H1 (cell line): Measurements from ENCODE around the gene MBNL3. TPM values are rescaled to one million over a fixed set of nuclear protein-coding genes. Genes with fewer than 3 reads are reported as not detected.

Experiments used
- CTCF ChIA-PET: fragments of 300-600 bp; sonication (Branson Sonifier 250); formaldehyde crosslinking; loops from one replicate; lab custom pipeline; 2021; ENCODE audit not compliant: partially characterized antibody; lab: Charles Lee
- POLR2A ChIA-PET: fragments of 300-600 bp; sonication (Branson Sonifier 250); formaldehyde crosslinking; loops from one replicate; lab custom pipeline; 2021; ENCODE audit warnings: inconsistent platforms; ENCODE audit not compliant: partially characterized antibody; lab: Charles Lee
- DNase-seq, 2 experiments: peaks; one replicate each; pipeline versions ENCODE4 v3.0.0 to v3.0.0-alpha.2; 2010 to 2022; ENCODE audit warnings: low spot score in 2 of 2, low read depth in 1 of 2, mixed read lengths in 1 of 2
- FAIRE-seq: peaks from 2 replicates; lab custom pipeline; 2011; peaks lifted over from hg19 to GRCh38; lab: Jason Lieb, UNC
- H2AFZ ChIP-seq: 2 replicates; pipeline ENCODE4 v1.8.1; 2012; ENCODE audit warnings: low read length, inconsistent platforms
- H2AK5ac ChIP-seq: 2 replicates; pipeline ENCODE4 v1.6.1; 2013; ENCODE audit warnings: low read depth, low read length
- H2BK120ac ChIP-seq: replicated peaks from 2 replicates; pipeline ENCODE3; 2013; ENCODE audit warnings: low read depth, low read length, inconsistent platforms
- H2BK12ac ChIP-seq: 2 replicates; pipeline ENCODE4 v1.6.1; 2013; ENCODE audit warnings: low read depth, low read length
- H2BK15ac ChIP-seq: 2 replicates; pipeline ENCODE4 v1.6.1; 2013; ENCODE audit warnings: low read length
- H2BK20ac ChIP-seq: 2 replicates; pipeline ENCODE4 v1.6.1; 2013; ENCODE audit warnings: low read length
- H2BK5ac ChIP-seq: 2 replicates; pipeline ENCODE4 v1.6.1; 2013; ENCODE audit warnings: low read depth, low read length
- H3K14ac ChIP-seq: 2 replicates; pipeline ENCODE4 v1.6.1; 2013; ENCODE audit warnings: inconsistent platforms; ENCODE audit not compliant: insufficient read length
- H3K18ac ChIP-seq: 2 replicates; pipeline ENCODE4 v1.6.1; 2013; ENCODE audit warnings: low read length; ENCODE audit errors: extremely low read depth
- H3K23ac ChIP-seq: 2 replicates; pipeline ENCODE4 v1.6.1; 2013; ENCODE audit warnings: inconsistent platforms; ENCODE audit not compliant: insufficient read length
- H3K23me2 ChIP-seq: 2 replicates; pipeline ENCODE4 v1.6.1; 2013; ENCODE audit warnings: low read depth, low read length
- H3K27ac ChIP-seq: 2 replicates; pipeline ENCODE4 v1.6.1; 2011; ENCODE audit warnings: low read depth, low read length, inconsistent platforms
- H3K27me3 ChIP-seq, 4 experiments: replicated peaks in 1 of 4; 1 replicate in 1 of 4; 2 replicates in 3 of 4; pipeline versions ENCODE4 v1.6.1 to v1.8.1; 2011 to 2013; ENCODE audit warnings: low read length in 3 of 4, mild to moderate bottlenecking in 3 of 4, inconsistent platforms in 2 of 4, mixed read lengths in 2 of 4, moderate library complexity in 1 of 4; ENCODE audit not compliant: control insufficient read depth in 3 of 4, insufficient read depth in 3 of 4; ENCODE audit errors: extremely low read depth in 1 of 4
- H3K36me3 ChIP-seq, 4 experiments: 2 replicates each; pipeline versions ENCODE4 v1.6.1 to v1.8.1; 2011 to 2013; ENCODE audit warnings: mild to moderate bottlenecking in 4 of 4, low read length in 3 of 4, moderate library complexity in 2 of 4, control low read depth in 1 of 4, inconsistent platforms in 1 of 4; ENCODE audit not compliant: insufficient read depth in 4 of 4, control insufficient read depth in 2 of 4
- H3K4ac ChIP-seq: replicated peaks from 2 replicates; pipeline ENCODE3; 2013; ENCODE audit warnings: low read length, low read depth, mixed read lengths, inconsistent platforms; ENCODE audit not compliant: insufficient read length
- H3K4me1 ChIP-seq, 4 experiments: replicated peaks in 1 of 4; 1 replicate in 1 of 4; 2 replicates in 3 of 4; pipeline versions ENCODE4 v1.6.1 to v1.8.1; 2011 to 2013; ENCODE audit warnings: low read length in 3 of 4, inconsistent platforms in 2 of 4, mixed read lengths in 1 of 4; ENCODE audit not compliant: insufficient read depth in 4 of 4, control insufficient read depth in 3 of 4
- H3K4me2 ChIP-seq, 2 experiments: 2 replicates each; pipeline versions ENCODE4 v1.6.1 to v1.8.1; 2011 to 2013; ENCODE audit warnings: low read depth in 2 of 2, low read length in 2 of 2, control low read depth in 1 of 2, inconsistent platforms in 1 of 2, mild to moderate bottlenecking in 1 of 2; ENCODE audit not compliant: insufficient read depth in 1 of 2
- H3K4me3 ChIP-seq, 4 experiments: fragments of 200-600, 300-600 bp in 1 of 4; sonication (generic), shearing (Covaris generic), sonication (Bioruptor Twin) in 1 of 4; 2 replicates each; pipeline versions ENCODE4 v1.5.1 to v1.8.1; 2011 to 2016; ENCODE audit warnings: low read length in 4 of 4, low read depth in 3 of 4, control low read depth in 2 of 4, inconsistent platforms in 2 of 4, mild to moderate bottlenecking in 2 of 4, mixed read lengths in 1 of 4, moderate library complexity in 1 of 4; ENCODE audit not compliant: insufficient read depth in 2 of 4; ENCODE audit errors: extremely low read depth in 1 of 4
- H3K56ac ChIP-seq: replicated peaks from 2 replicates; pipeline ENCODE3; 2013; ENCODE audit warnings: low read depth, mild to moderate bottlenecking, mixed read lengths, low read length, inconsistent platforms; ENCODE audit not compliant: insufficient read length
- H3K79me1 ChIP-seq: 2 replicates; pipeline ENCODE4 v1.6.1; 2013; ENCODE audit warnings: low read depth, low read length, control low read depth
- H3K79me2 ChIP-seq, 2 experiments: 2 replicates each; pipeline versions ENCODE4 v1.6.1 to v1.8.1; 2012 to 2013; ENCODE audit warnings: low read length in 2 of 2, mild to moderate bottlenecking in 2 of 2, inconsistent platforms in 1 of 2; ENCODE audit not compliant: insufficient read depth in 2 of 2, control insufficient read depth in 1 of 2
- H3K9ac ChIP-seq, 4 experiments: replicated peaks in 1 of 4; 1 replicate in 1 of 4; 2 replicates in 3 of 4; pipeline versions ENCODE4 v1.6.1 to v1.8.1; 2011 to 2013; ENCODE audit warnings: low read depth in 3 of 4, low read length in 3 of 4, control low read depth in 2 of 4, mild to moderate bottlenecking in 2 of 4, moderate library complexity in 2 of 4, inconsistent platforms in 1 of 4; ENCODE audit errors: extremely low read depth in 1 of 4
- H3K9me3 ChIP-seq, 2 experiments: 2 replicates each; pipeline versions ENCODE4 v1.6.1 to v1.8.1; 2012 to 2013; ENCODE audit warnings: mild to moderate bottlenecking in 2 of 2, moderate library complexity in 2 of 2, control low read depth in 1 of 2, inconsistent platforms in 1 of 2, low read depth in 1 of 2, low read length in 1 of 2, mixed read lengths in 1 of 2; ENCODE audit not compliant: insufficient read depth in 2 of 2
- H4K20me1 ChIP-seq, 2 experiments: replicated peaks in 1 of 2; 2 replicates each; pipeline versions ENCODE3 to v1.8.1; 2011 to 2013; ENCODE audit warnings: inconsistent platforms in 2 of 2, low read length in 2 of 2, mild to moderate bottlenecking in 1 of 2; ENCODE audit not compliant: insufficient read depth in 2 of 2, control insufficient read depth in 1 of 2
- H4K5ac ChIP-seq: 2 replicates; pipeline ENCODE4 v1.6.1; 2013; ENCODE audit warnings: low read length, low read depth, mixed read lengths, inconsistent platforms; ENCODE audit not compliant: insufficient read length
- H4K8ac ChIP-seq: 2 replicates; pipeline ENCODE4 v1.8.0; 2013; ENCODE audit warnings: mild to moderate bottlenecking, moderate library complexity, low read length, inconsistent platforms; ENCODE audit not compliant: insufficient read depth; ENCODE audit errors: extremely low read depth
- H4K91ac ChIP-seq: replicated peaks from 2 replicates; pipeline ENCODE3; 2013; ENCODE audit warnings: low read length, mixed read lengths, inconsistent platforms; ENCODE audit not compliant: insufficient read length
- BCL11A ChIP-seq, 2 experiments: IDR thresholded peaks; one replicate each; pipeline ENCODE4 v1.6.1; 2011; ENCODE audit warnings: low read depth in 2 of 2, low read length in 2 of 2, mild to moderate bottlenecking in 2 of 2
- CHD1 ChIP-seq: IDR thresholded peaks from 2 replicates; pipeline ENCODE4 v1.6.1; 2012; ENCODE audit warnings: low read depth, low read length, improper control_type of control experiment
- CTBP2 ChIP-seq: IDR thresholded peaks from 2 replicates; pipeline ENCODE4 v1.7.0; 2011; ENCODE audit warnings: borderline replicate concordance, mild to moderate bottlenecking, moderate library complexity, mixed read lengths, low read length; ENCODE audit not compliant: insufficient read depth, insufficient read length
- CTCF ChIP-seq, 3 experiments: IDR thresholded peaks; 1 replicate in 2 of 3; 2 replicates in 1 of 3; pipeline versions ENCODE4 v1.5.1 to v1.6.1; 2011; ENCODE audit warnings: low read length in 3 of 3, mild to moderate bottlenecking in 3 of 3, inconsistent platforms in 2 of 3, low read depth in 1 of 3, moderate library complexity in 1 of 3; ENCODE audit not compliant: insufficient read depth in 1 of 3; ENCODE audit errors: control extremely low read depth in 1 of 3
- GABPA ChIP-seq: IDR thresholded peaks from 2 replicates; pipeline ENCODE4 v1.6.1; 2011; ENCODE audit warnings: mild to moderate bottlenecking, low read length, moderate library complexity, borderline replicate concordance; ENCODE audit not compliant: insufficient read depth
- JUND ChIP-seq: IDR thresholded peaks from 2 replicates; pipeline ENCODE4 v1.6.1; 2011; ENCODE audit warnings: mild to moderate bottlenecking, improper control_type of control experiment, low read length
- KDM4A ChIP-seq: IDR thresholded peaks from one replicate; pipeline ENCODE4 v1.7.1; 2012; ENCODE audit warnings: low read depth, mild to moderate bottlenecking, moderate library complexity, low read length, inconsistent platforms; ENCODE audit not compliant: severe bottlenecking
- MAFK ChIP-seq: IDR thresholded peaks from 2 replicates; pipeline ENCODE4 v1.6.1; 2012; ENCODE audit warnings: low read depth, mild to moderate bottlenecking, improper control_type of control experiment, low read length
- POLR2A ChIP-seq, 2 experiments: IDR thresholded peaks; 1 replicate in 1 of 2; 2 replicates in 1 of 2; pipeline ENCODE4 v1.6.1; 2011; ENCODE audit warnings: low read depth in 2 of 2, low read length in 2 of 2, mild to moderate bottlenecking in 2 of 2; ENCODE audit errors: control extremely low read depth in 1 of 2
- POU5F1 ChIP-seq: IDR thresholded peaks from 2 replicates; pipeline ENCODE4 v1.6.1; 2011; ENCODE audit warnings: low read depth, mild to moderate bottlenecking, low read length, moderate library complexity
- RFX5 ChIP-seq: IDR thresholded peaks from 2 replicates; pipeline ENCODE4 v1.6.1; 2011; ENCODE audit warnings: low read depth, low read length, improper control_type of control experiment, borderline replicate concordance
- SP1 ChIP-seq: IDR thresholded peaks from 2 replicates; pipeline ENCODE4 v1.6.1; 2011; ENCODE audit warnings: low read depth, low read length
- TAF7 ChIP-seq: optimal IDR thresholded peaks from 2 replicates; pipeline ENCODE3; 2011; ENCODE audit warnings: low read depth, mild to moderate bottlenecking, inconsistent platforms, low read length, moderate library complexity, borderline replicate concordance
- WGBS, 2 experiments: shearing (Covaris generic) in 1 of 2; methylation state at CpG; one replicate each; pipeline versions ENCODE4 v1.1.6 to v1.1.7; 2013 to 2015; ENCODE audit warnings: low lambda C conversion rate in 2 of 2, mixed read lengths in 2 of 2, inconsistent platforms in 1 of 2, low coverage in 1 of 2, missing lambda C conversion rate in 1 of 2; ENCODE audit not compliant: insufficient replicate concordance in 2 of 2, insufficient coverage in 1 of 2, insufficient read length in 1 of 2; ENCODE audit errors: extremely low coverage in 1 of 2, missing lambda C conversion rate in 1 of 2; 5-methylcytosine and 5-hydroxymethylcytosine counted together
- polyA plus RNA-seq, 7 experiments: library from polyadenylated mRNA; depleted of rRNA in 3 of 7; stranded (reverse) in 5 of 7; unstranded in 2 of 7; fragments of >200 nt in 5 of 7; fragments of 200-250 nt in 2 of 7; gene quantifications; 1 replicate in 5 of 7; 2 replicates in 1 of 7; 4 replicates in 1 of 7; pipeline versions ENCODE4 v1.2.1 to v1.2.3, GENCODE V29; 2011 to 2013; ENCODE audit warnings: missing spikeins in 2 of 7, mixed read lengths in 2 of 7
- total RNA-seq: library from RNA; stranded (reverse); fragmentation: NEBNext Ultra II Directional; extraction: Animal tissue kit (Norgen Biotek cat#: 25700); gene quantifications from 2 replicates; pipeline ENCODE4 v1.2.1, GENCODE V29; 2021

Gene MBNL3
- total and polyA plus RNA-seq, 2 of the 8 experiments (the other 6 are each of a cell fraction or from before 2014, with no cell fraction given), result 3.5 to 4.3 TPM

GRCh38 chrX:132518401-132518800 lies 29.6 kb upstream of the MBNL3 start:
- Histone ChIP-seq H3K18ac (no peak overlapping the region), H3K79me1 (no peaks in the 10 kb centered on the region), H3K9me3 (no peaks in the 10 kb centered on the region), H3K79me2 (no peaks in the 10 kb centered on the region), H2BK20ac (no peak overlapping the region), H2BK5ac (no peak overlapping the region), H4K20me1 (no peaks in the 10 kb centered on the region), H3K4me3 (no peak overlapping the region), H3K4me2 (no peak overlapping the region), H3K14ac (no peak overlapping the region), H3K4ac (no peak overlapping the region), H3K36me3 (no peaks in the 10 kb centered on the region), H3K23ac (no peak overlapping the region), H3K56ac (no peak overlapping the region), H2BK15ac (no peak overlapping the region), H3K9ac (no peak overlapping the region), H2AFZ (no peak overlapping the region), H2AK5ac (no peak overlapping the region), H3K27ac (no peak overlapping the region), H2BK120ac (no peak overlapping the region), H3K23me2 (no peaks in the 10 kb centered on the region), H3K4me1 (no peaks in the 10 kb centered on the region), H4K5ac (no peak overlapping the region), H4K91ac (no peak overlapping the region), H3K27me3 (no peaks in the 10 kb centered on the region), H2BK12ac (no peak overlapping the region), H4K8ac (no peak overlapping the region)
- FAIRE-seq (no peak), DNase-seq (no peak)
- 90% methylated on average over 1 of the region's 1 CpG; no CpG with 5 or more reads in 1 of the 2 experiments for WGBS, 2 experiments
- CTCF ChIA-PET, result interaction anchor here (1.0 kb wide), 1 partner anchor 22 kb away, joined by 3 read pairs; no protein-coding TSS in a partner anchor
- POLR2A ChIA-PET, result no interaction called here
- TF ChIP-seq POLR2A (IDR thresholded peaks at IDR 0.05; ENCODE audit: control extremely low read depth in 1 of 2, low read depth in 2 of 2, low read length in 2 of 2), result no peak
- TF ChIP-seq MAFK, result no peak
- no peak for TF ChIP-seq KDM4A
- TF ChIP-seq JUND, result no peak
- no peak for TF ChIP-seq BCL11A (IDR thresholded peaks at IDR 0.05; ENCODE audit: low read depth in 2 of 2, low read length in 2 of 2)
- no peak for TF ChIP-seq GABPA
- TF ChIP-seq TAF7, result no peak
- no peak for TF ChIP-seq CTCF (IDR thresholded peaks at IDR 0.05; ENCODE audit: control extremely low read depth in 1 of 3, insufficient read depth in 1 of 3, low read depth in 1 of 3, low read length in 3 of 3)
- no peak for TF ChIP-seq CTBP2
- no peak for TF ChIP-seq RFX5
- TF ChIP-seq SP1, result no peak
- no peak for TF ChIP-seq CHD1
- no peak for TF ChIP-seq POU5F1
